CD14-positive monocyte (primary cell): ENCODE data around the gene TREM2. TPM values are rescaled to one million over a fixed set of nuclear protein-coding genes. Genes with fewer than 3 reads are reported as not detected.

Source experiments
- DNase-seq, 3 donors: peaks; one replicate each; pipeline ENCODE4 v3.0.0-alpha.2; 2011 to 2022
- H2AFZ ChIP-seq: 2 replicates; pipeline ENCODE4 v1.6.0; 2012; ENCODE audit warnings: mild to moderate bottlenecking, low read depth, low read length, inconsistent platforms; ENCODE audit not compliant: insufficient read depth, poor library complexity, severe bottlenecking
- H3K27ac ChIP-seq, 2 donors: 1 replicate in 1 of 2; 2 replicates in 1 of 2; pipeline ENCODE4 v1.5.1; 2012 to 2013; ENCODE audit warnings: low read length in 2 of 2, control low read depth in 1 of 2, inconsistent platforms in 1 of 2, low read depth in 1 of 2, mild to moderate bottlenecking in 1 of 2
- H3K27me3 ChIP-seq, 2 donors: one replicate each; pipeline versions ENCODE4 v1.6.0 to v1.6.1; 2011 to 2013; ENCODE audit warnings: low read length in 2 of 2; ENCODE audit not compliant: control insufficient read depth in 2 of 2, insufficient read depth in 2 of 2
- H3K36me3 ChIP-seq, 2 donors: replicated peaks in 1 of 2; 1 replicate in 1 of 2; 2 replicates in 1 of 2; pipeline versions ENCODE4 v1.5.1 to v1.6.1; 2012 to 2013; ENCODE audit warnings: low read length in 2 of 2, control low read depth in 1 of 2, inconsistent platforms in 1 of 2, mild to moderate bottlenecking in 1 of 2; ENCODE audit not compliant: insufficient read depth in 2 of 2, control insufficient read depth in 1 of 2
- H3K4me1 ChIP-seq, 2 donors: 1 replicate in 1 of 2; 2 replicates in 1 of 2; pipeline versions ENCODE4 v1.5.1 to v1.6.1; 2012 to 2013; ENCODE audit warnings: low read length in 2 of 2, control low read depth in 1 of 2, inconsistent platforms in 1 of 2, mild to moderate bottlenecking in 1 of 2, moderate library complexity in 1 of 2; ENCODE audit not compliant: insufficient read depth in 2 of 2, control insufficient read depth in 1 of 2
- H3K4me2 ChIP-seq: replicated peaks from 2 replicates; pipeline ENCODE3; 2012; ENCODE audit warnings: low read length, moderate library complexity, mild to moderate bottlenecking; ENCODE audit not compliant: poor library complexity, severe bottlenecking; ENCODE audit errors: extremely low read depth
- H3K4me3 ChIP-seq, 3 experiments: fragments of 200-600 bp in 1 of 3; sonication (generic) in 1 of 3; replicated peaks in 1 of 3; 1 replicate in 2 of 3; 2 replicates in 1 of 3; pipeline ENCODE4 v1.5.1; 2011 to 2013; ENCODE audit warnings: low read length in 3 of 3, mild to moderate bottlenecking in 3 of 3, control low read depth in 2 of 3, low read depth in 2 of 3, inconsistent platforms in 1 of 3, moderate library complexity in 1 of 3
- H3K79me2 ChIP-seq: 2 replicates; pipeline ENCODE4 v1.6.0; 2012; ENCODE audit warnings: mild to moderate bottlenecking, control low read depth, inconsistent platforms, low read length, moderate library complexity; ENCODE audit not compliant: insufficient read depth
- H3K9ac ChIP-seq: 2 replicates; pipeline ENCODE4 v1.6.0; 2017; ENCODE audit warnings: low read length, mild to moderate bottlenecking; ENCODE audit not compliant: insufficient read depth, poor library complexity, severe bottlenecking
- H3K9me3 ChIP-seq, 2 donors: replicated peaks in 1 of 2; 1 replicate in 1 of 2; 2 replicates in 1 of 2; pipeline versions ENCODE4 v1.5.1 to v1.6.1; 2012 to 2013; ENCODE audit warnings: low read length in 2 of 2, control low read depth in 1 of 2; ENCODE audit not compliant: control insufficient read depth in 1 of 2, insufficient read depth in 1 of 2
- H4K20me1 ChIP-seq: 2 replicates; pipeline ENCODE4 v1.6.0; 2012; ENCODE audit warnings: mild to moderate bottlenecking, low read length, control low read depth, moderate library complexity; ENCODE audit not compliant: insufficient read depth
- H3K27ac Mint-ChIP-seq, 7 donors: one replicate each; pipeline ENCODE4 v1.8.0; 2020; ENCODE audit warnings: mild to moderate bottlenecking in 7 of 7, mixed read lengths in 7 of 7, moderate library complexity in 6 of 7, inconsistent platforms in 2 of 7
- H3K27me3 Mint-ChIP-seq, 3 donors: one replicate each; pipeline ENCODE4 v1.8.0; 2021 to 2022; ENCODE audit warnings: low read depth in 3 of 3, mild to moderate bottlenecking in 3 of 3, mixed read lengths in 3 of 3, moderate library complexity in 3 of 3, inconsistent platforms in 1 of 3
- H3K36me3 Mint-ChIP-seq, 2 donors: one replicate each; pipeline ENCODE4 v1.8.0; 2020; ENCODE audit warnings: mixed read lengths in 2 of 2, inconsistent platforms in 1 of 2, mild to moderate bottlenecking in 1 of 2
- H3K4me1 Mint-ChIP-seq: one replicate; pipeline ENCODE4 v1.8.0; 2020; ENCODE audit warnings: mild to moderate bottlenecking, mixed read lengths
- H3K4me3 Mint-ChIP-seq, 2 donors: one replicate each; pipeline ENCODE4 v1.8.0; 2020; ENCODE audit warnings: mild to moderate bottlenecking in 2 of 2, mixed read lengths in 2 of 2, moderate library complexity in 1 of 2
- H3K9me3 Mint-ChIP-seq, 7 donors: one replicate each; pipeline ENCODE4 v1.8.0; 2020 to 2022; ENCODE audit warnings: mixed read lengths in 7 of 7, mild to moderate bottlenecking in 6 of 7, moderate library complexity in 6 of 7, inconsistent platforms in 2 of 7
- WGBS: methylation state at CpG from one replicate; pipeline ENCODE4 v1.1.5; 2013; ENCODE audit warnings: missing lambda C conversion rate; ENCODE audit not compliant: insufficient coverage; 5-methylcytosine and 5-hydroxymethylcytosine counted together
- intact Hi-C, 2 donors: fragments of 100-400 bp; cut with micrococcal nuclease; formaldehyde crosslinking; loops; one replicate each; pipeline versions ENCODE4 v1.15.0 to v1.15.1; 2023
- polyA plus RNA-seq, 3 donors: library from polyadenylated mRNA; depleted of rRNA in 1 of 3; unstranded in 2 of 3; stranded (reverse) in 1 of 3; fragments of 300-500 nt in 2 of 3; fragments of >200 nt in 1 of 3; fragmentation: Illumina TruSeq in 2 of 3; gene quantifications; 1 replicate in 2 of 3; 2 replicates in 1 of 3; pipeline ENCODE4 v1.2.3, GENCODE V29; 2012 to 2021
- TF ChIP-seq, protein P1 (sequence below): fragments of 200-600 bp; IDR thresholded peaks from one replicate; pipeline ENCODE4 v1.8.0; 2022; ENCODE audit warnings: antibody characterized with exemption, mild to moderate bottlenecking

TREM2 gene
- polyA plus RNA-seq, 3 donors = 0.54 to 0.78 (median 0.56) TPM

GRCh38 chr6:41160933-41161332, 2.0 kb downstream of the TREM2 start:
- H3K36me3 ChIP-seq = no peaks in the 10 kb centered on the region
- H3K4me1 ChIP-seq = peaks cover 36 to 43% of the 10 kb centered on the region in 2 donors
- TF ChIP-seq, protein P1, sequence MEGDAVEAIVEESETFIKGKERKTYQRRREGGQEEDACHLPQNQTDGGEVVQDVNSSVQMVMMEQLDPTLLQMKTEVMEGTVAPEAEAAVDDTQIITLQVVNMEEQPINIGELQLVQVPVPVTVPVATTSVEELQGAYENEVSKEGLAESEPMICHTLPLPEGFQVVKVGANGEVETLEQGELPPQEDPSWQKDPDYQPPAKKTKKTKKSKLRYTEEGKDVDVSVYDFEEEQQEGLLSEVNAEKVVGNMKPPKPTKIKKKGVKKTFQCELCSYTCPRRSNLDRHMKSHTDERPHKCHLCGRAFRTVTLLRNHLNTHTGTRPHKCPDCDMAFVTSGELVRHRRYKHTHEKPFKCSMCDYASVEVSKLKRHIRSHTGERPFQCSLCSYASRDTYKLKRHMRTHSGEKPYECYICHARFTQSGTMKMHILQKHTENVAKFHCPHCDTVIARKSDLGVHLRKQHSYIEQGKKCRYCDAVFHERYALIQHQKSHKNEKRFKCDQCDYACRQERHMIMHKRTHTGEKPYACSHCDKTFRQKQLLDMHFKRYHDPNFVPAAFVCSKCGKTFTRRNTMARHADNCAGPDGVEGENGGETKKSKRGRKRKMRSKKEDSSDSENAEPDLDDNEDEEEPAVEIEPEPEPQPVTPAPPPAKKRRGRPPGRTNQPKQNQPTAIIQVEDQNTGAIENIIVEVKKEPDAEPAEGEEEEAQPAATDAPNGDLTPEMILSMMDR = no peak
- H3K9me3 Mint-ChIP-seq = peaks cover 0 to 6% (median 2%) of the 10 kb centered on the region in 7 donors
- peak overlapping the region in 1 of 7 donors; percentile 17 for H3K27ac Mint-ChIP-seq
- no peak overlapping the region for H3K9ac ChIP-seq
- no peaks in the 10 kb centered on the region for H4K20me1 ChIP-seq
- H3K4me3 ChIP-seq = no peak overlapping the region
- H3K4me3 Mint-ChIP-seq = no peak overlapping the region
- 100% methylated on average over 3 of the region's 3 CpGs for WGBS
- DNase-seq = no peak
- H3K36me3 Mint-ChIP-seq = peaks cover 0 to 2% of the 10 kb centered on the region in 2 donors
- H3K27me3 Mint-ChIP-seq = peaks cover 1 to 8% (median 2%) of the 10 kb centered on the region in 3 donors
- H3K4me2 ChIP-seq = no peak overlapping the region
- intact Hi-C loops = no loop called here
- no peaks in the 10 kb centered on the region for H3K27me3 ChIP-seq
- no peaks in the 10 kb centered on the region for H3K79me2 ChIP-seq
- H3K9me3 ChIP-seq = no peaks in the 10 kb centered on the region
- no peak overlapping the region for H2AFZ ChIP-seq
- H3K27ac ChIP-seq = no peak overlapping the region
- peaks cover 44% of the 10 kb centered on the region for H3K4me1 Mint-ChIP-seq

GRCh38 chr6:41159415-41160082, 3.4 kb downstream of the TREM2 start:
- intact Hi-C loops = no loop called here
- 95% methylated on average over 6 of the region's 12 CpGs for WGBS
- Mint-ChIP-seq H3K36me3 (peaks cover 0 to 2% of the 10 kb centered on the region in 2 donors), H3K27ac (no peak overlapping the region), H3K9me3 (peaks cover 0 to 6% (median 3%) of the 10 kb centered on the region in 7 donors), H3K4me1 (peaks cover 44% of the 10 kb centered on the region), H3K4me3 (no peak overlapping the region), H3K27me3 (peaks cover 2 to 8% (median 4%) of the 10 kb centered on the region in 3 donors)
- no peak for DNase-seq
- TF ChIP-seq, protein P1 = no peak
- H3K27me3 ChIP-seq = no peaks in the 10 kb centered on the region
- H3K79me2 ChIP-seq = no peaks in the 10 kb centered on the region
- no peak overlapping the region for H3K9ac ChIP-seq
- H2AFZ ChIP-seq = no peak overlapping the region
- H3K4me1 ChIP-seq = peaks cover 36 to 43% of the 10 kb centered on the region in 2 donors
- H4K20me1 ChIP-seq = no peaks in the 10 kb centered on the region
- H3K4me2 ChIP-seq = no peak overlapping the region
- H3K4me3 ChIP-seq = no peak overlapping the region
- H3K27ac ChIP-seq = no peak overlapping the region
- H3K36me3 ChIP-seq = no peaks in the 10 kb centered on the region
- no peaks in the 10 kb centered on the region for H3K9me3 ChIP-seq
